ENCODE measurements around the gene ACBD6.

ACBD6 gene

GRCh38 chr1:180280617-180281016 lies 221.8 kb downstream of the ACBD6 start:
- no CpG with 5 or more reads among the region's 2 CpGs for WGBS (ENCODE audit: insufficient coverage, insufficient read length)
- Histone ChIP-seq H3K27ac (ENCODE audit: low read length) (no peak overlapping the region), H3K4me1 (ENCODE audit: control insufficient read depth, insufficient read depth, low read length) (peaks cover 5% of the 10 kb centered on the region), H3K4me3 (ENCODE audit: low read length) (no peak overlapping the region), H3K36me3 (ENCODE audit: control insufficient read depth, insufficient read depth, low read length) (no peaks in the 10 kb centered on the region), H3K27me3 (ENCODE audit: control insufficient read depth, insufficient read depth, low read length) (no peaks in the 10 kb centered on the region), H3K9me3 (ENCODE audit: control insufficient read depth, insufficient read depth, low read length) (no peaks in the 10 kb centered on the region)
- no peak for DNase-seq (ENCODE audit: low read depth, low spot score)

GRCh38 chr1:180279651-180280050 lies 222.7 kb downstream of the ACBD6 start:
- no peaks in the 10 kb centered on the region for H3K27me3 ChIP-seq (ENCODE audit: control insufficient read depth, insufficient read depth, low read length)
- no peak overlapping the region for H3K4me3 ChIP-seq (ENCODE audit: low read length)
- H3K4me1 ChIP-seq (ENCODE audit: control insufficient read depth, insufficient read depth, low read length) = peaks cover 5% of the 10 kb centered on the region
- H3K9me3 ChIP-seq (ENCODE audit: control insufficient read depth, insufficient read depth, low read length) = no peaks in the 10 kb centered on the region
- H3K27ac ChIP-seq (ENCODE audit: low read length) = no peak overlapping the region
- no peak for DNase-seq (ENCODE audit: low read depth, low spot score)
- WGBS (ENCODE audit: insufficient coverage, insufficient read length) = no CpG with 5 or more reads among the region's 1 CpG
- 0 out of 2 replicates have a peak, but pooled peaks cover 1% of the 10 kb centered on the region for H3K36me3 ChIP-seq (ENCODE audit: control insufficient read depth, insufficient read depth, low read length)

GRCh38 chr1:180278596-180279395 lies 223.6 kb downstream of the ACBD6 start:
- Histone ChIP-seq H3K4me1 (ENCODE audit: control insufficient read depth, insufficient read depth, low read length) (peaks cover 5% of the 10 kb centered on the region), H3K27ac (ENCODE audit: low read length) (no peak overlapping the region), H3K27me3 (ENCODE audit: control insufficient read depth, insufficient read depth, low read length) (no peaks in the 10 kb centered on the region), H3K4me3 (ENCODE audit: low read length) (no peak overlapping the region), H3K9me3 (ENCODE audit: control insufficient read depth, insufficient read depth, low read length) (no peaks in the 10 kb centered on the region), H3K36me3 (ENCODE audit: control insufficient read depth, insufficient read depth, low read length) (0 out of 2 replicates have a peak, but pooled peaks cover 2% of the 10 kb centered on the region)
- no peak for DNase-seq (ENCODE audit: low read depth, low spot score)
- 100% methylated on average over 1 of the region's 9 CpGs for WGBS (ENCODE audit: insufficient coverage, insufficient read length)

- no CpG with 5 or more reads among the region's 2 CpGs for WGBS (ENCODE audit: insufficient coverage, insufficient read length)
- H3K27ac ChIP-seq (ENCODE audit: low read length) = no peak overlapping the region
Observed at GRCh38 chr1:180278194-180278515, 224.2 kb downstream of the ACBD6 start.

GRCh38 chr1:180277476-180278193 lies 224.7 kb downstream of the ACBD6 start:
- 0 out of 2 replicates have a peak, but pooled peaks cover 2% of the 10 kb centered on the region for H3K36me3 ChIP-seq (ENCODE audit: control insufficient read depth, insufficient read depth, low read length)
- no peaks in the 10 kb centered on the region for H3K27me3 ChIP-seq (ENCODE audit: control insufficient read depth, insufficient read depth, low read length)
- H3K4me1 ChIP-seq (ENCODE audit: control insufficient read depth, insufficient read depth, low read length) = peaks cover 5% of the 10 kb centered on the region
- WGBS (ENCODE audit: insufficient coverage, insufficient read length) = no CpG with 5 or more reads among the region's 5 CpGs
- H3K27ac ChIP-seq (ENCODE audit: low read length) = no peak overlapping the region
- no peaks in the 10 kb centered on the region for H3K9me3 ChIP-seq (ENCODE audit: control insufficient read depth, insufficient read depth, low read length)
- DNase-seq (ENCODE audit: low read depth, low spot score) = no peak
- H3K4me3 ChIP-seq (ENCODE audit: low read length) = no peak overlapping the region

More at GRCh38 chr1:180278194-180278515, 224.2 kb downstream of the ACBD6 start:
- Histone ChIP-seq H3K27me3 (ENCODE audit: control insufficient read depth, insufficient read depth, low read length) (no peaks in the 10 kb centered on the region), H3K4me3 (ENCODE audit: low read length) (no peak overlapping the region), H3K9me3 (ENCODE audit: control insufficient read depth, insufficient read depth, low read length) (no peaks in the 10 kb centered on the region), H3K36me3 (ENCODE audit: control insufficient read depth, insufficient read depth, low read length) (0 out of 2 replicates have a peak, but pooled peaks cover 2% of the 10 kb centered on the region), H3K4me1 (ENCODE audit: control insufficient read depth, insufficient read depth, low read length) (peaks cover 5% of the 10 kb centered on the region)
- no peak for DNase-seq (ENCODE audit: low read depth, low spot score)

- H3K36me3 ChIP-seq (ENCODE audit: control insufficient read depth, insufficient read depth, low read length) = 0 out of 2 replicates have a peak, but pooled peaks cover 2% of the 10 kb centered on the region
- no peak overlapping the region for H3K4me3 ChIP-seq (ENCODE audit: low read length)
- no CpG with 5 or more reads among the region's 5 CpGs for WGBS (ENCODE audit: insufficient coverage, insufficient read length)
- H3K4me1 ChIP-seq (ENCODE audit: control insufficient read depth, insufficient read depth, low read length) = peaks cover 8% of the 10 kb centered on the region
- no peak for DNase-seq (ENCODE audit: low read depth, low spot score)
- no peaks in the 10 kb centered on the region for H3K27me3 ChIP-seq (ENCODE audit: control insufficient read depth, insufficient read depth, low read length)
- H3K27ac ChIP-seq (ENCODE audit: low read length) = no peak overlapping the region
- no peaks in the 10 kb centered on the region for H3K9me3 ChIP-seq (ENCODE audit: control insufficient read depth, insufficient read depth, low read length)
Observed at GRCh38 chr1:180275726-180276125, 226.7 kb downstream of the ACBD6 start.

GRCh38 chr1:180274221-180274620 lies 228.2 kb downstream of the ACBD6 start:
- H3K9me3 ChIP-seq (ENCODE audit: control insufficient read depth, insufficient read depth, low read length) = no peaks in the 10 kb centered on the region
- no peak overlapping the region for H3K27ac ChIP-seq (ENCODE audit: low read length)
- no peak for DNase-seq (ENCODE audit: low read depth, low spot score)
- H3K27me3 ChIP-seq (ENCODE audit: control insufficient read depth, insufficient read depth, low read length) = no peaks in the 10 kb centered on the region
- 0 out of 2 replicates have a peak, but pooled peaks cover 2% of the 10 kb centered on the region for H3K36me3 ChIP-seq (ENCODE audit: control insufficient read depth, insufficient read depth, low read length)
- no peak overlapping the region for H3K4me3 ChIP-seq (ENCODE audit: low read length)
- H3K4me1 ChIP-seq (ENCODE audit: control insufficient read depth, insufficient read depth, low read length) = peaks cover 10% of the 10 kb centered on the region
- no CpG with 5 or more reads among the region's 11 CpGs for WGBS (ENCODE audit: insufficient coverage, insufficient read length)

- Histone ChIP-seq H3K27me3 (ENCODE audit: control insufficient read depth, insufficient read depth, low read length) (no peaks in the 10 kb centered on the region), H3K27ac (ENCODE audit: low read length) (no peak overlapping the region), H3K4me3 (ENCODE audit: low read length) (no peak overlapping the region), H3K36me3 (ENCODE audit: control insufficient read depth, insufficient read depth, low read length) (0 out of 2 replicates have a peak, but pooled peaks cover 2% of the 10 kb centered on the region), H3K9me3 (ENCODE audit: control insufficient read depth, insufficient read depth, low read length) (no peaks in the 10 kb centered on the region), H3K4me1 (ENCODE audit: control insufficient read depth, insufficient read depth, low read length) (peaks cover 13% of the 10 kb centered on the region)
- whole genome bisulfite sequencing (ENCODE audit: insufficient coverage, insufficient read length) = no CpG with 5 or more reads among the region's 2 CpGs
- no peak for DNase-seq (ENCODE audit: low read depth, low spot score)
Observed at GRCh38 chr1:180273066-180273465, 229.3 kb downstream of the ACBD6 start.

GRCh38 chr1:180272395-180272794 lies 230.0 kb downstream of the ACBD6 start:
- peaks cover 13% of the 10 kb centered on the region for H3K4me1 ChIP-seq (ENCODE audit: control insufficient read depth, insufficient read depth, low read length)
- WGBS (ENCODE audit: insufficient coverage, insufficient read length) = no CpG with 5 or more reads among the region's 4 CpGs
- DNase-seq (ENCODE audit: low read depth, low spot score) = no peak
- H3K9me3 ChIP-seq (ENCODE audit: control insufficient read depth, insufficient read depth, low read length) = no peaks in the 10 kb centered on the region
- H3K4me3 ChIP-seq (ENCODE audit: low read length) = no peak overlapping the region
- 0 out of 2 replicates have a peak, but pooled peaks cover 2% of the 10 kb centered on the region for H3K36me3 ChIP-seq (ENCODE audit: control insufficient read depth, insufficient read depth, low read length)
- no peak overlapping the region for H3K27ac ChIP-seq (ENCODE audit: low read length)
- no peaks in the 10 kb centered on the region for H3K27me3 ChIP-seq (ENCODE audit: control insufficient read depth, insufficient read depth, low read length)

GRCh38 chr1:180271272-180272255 lies 230.8 kb downstream of the ACBD6 start:
- Histone ChIP-seq H3K27ac (ENCODE audit: low read length) (no peak overlapping the region), H3K36me3 (ENCODE audit: control insufficient read depth, insufficient read depth, low read length) (0 out of 2 replicates have a peak, but pooled peaks cover 2% of the 10 kb centered on the region), H3K4me3 (ENCODE audit: low read length) (no peak overlapping the region), H3K4me1 (ENCODE audit: control insufficient read depth, insufficient read depth, low read length) (peaks cover 13% of the 10 kb centered on the region), H3K27me3 (ENCODE audit: control insufficient read depth, insufficient read depth, low read length) (no peaks in the 10 kb centered on the region), H3K9me3 (ENCODE audit: control insufficient read depth, insufficient read depth, low read length) (no peaks in the 10 kb centered on the region)
- no peak for DNase-seq (ENCODE audit: low read depth, low spot score)
- WGBS (ENCODE audit: insufficient coverage, insufficient read length) = no CpG with 5 or more reads among the region's 23 CpGs

All from iPS DF 6.9 (cell line).